ENCODE measurements around the gene FRMD4A.
A peak's percentile ranks its signal among the peaks of the same experiment; 100 is the strongest.

The FRMD4A gene

GRCh38 chr10:13634207-13634606, 696.5 kb downstream of the FRMD4A start:
- no peak for TF ChIP-seq JUND (IDR thresholded peaks at IDR 0.05; ENCODE audit: low read depth)
- DNase-seq (ENCODE audit: low read depth in 1 of 2, low spot score in 1 of 2) = no peak
- in situ Hi-C loops (cut with HindIII; ENCODE audit: low pct_unique_long_range_greater_than_20kb, low sequenced_read_pairs) = no loop called here

DNA sequence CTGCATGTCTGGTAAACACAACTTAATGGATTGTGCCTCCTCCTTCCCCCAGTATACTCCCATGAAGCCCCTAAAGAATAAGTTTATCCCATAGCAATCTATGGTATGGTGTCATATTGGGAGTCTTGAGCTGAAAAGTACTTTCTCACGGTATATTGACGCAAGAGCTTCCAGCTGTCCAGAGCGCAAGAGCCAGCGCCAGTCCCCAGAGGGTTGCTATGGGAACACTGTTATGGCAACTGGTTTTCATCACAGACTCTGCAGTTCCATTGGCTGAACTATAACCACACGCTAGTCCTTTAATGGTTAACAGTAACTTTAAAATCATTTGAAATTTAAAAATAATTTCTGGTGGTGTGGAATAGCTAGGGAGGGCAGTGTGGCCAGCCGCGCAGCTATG, 697.0 kb downstream of the FRMD4A start:
- no peak for DNase-seq (ENCODE audit: low read depth in 1 of 2, low spot score in 1 of 2)
- no peak for TF ChIP-seq JUND (IDR thresholded peaks at IDR 0.05; ENCODE audit: low read depth)
- in situ Hi-C loops (cut with HindIII; ENCODE audit: low pct_unique_long_range_greater_than_20kb, low sequenced_read_pairs) = no loop called here

- no peak for DNase-seq (ENCODE audit: low read depth in 1 of 2, low spot score in 1 of 2)
- in situ Hi-C loops (cut with HindIII; ENCODE audit: low pct_unique_long_range_greater_than_20kb, low sequenced_read_pairs) = no loop called here
- TF ChIP-seq JUND (IDR thresholded peaks at IDR 0.05; ENCODE audit: low read depth) = no peak
Measured at GRCh38 chr10:13632884-13633440, 697.8 kb downstream of the FRMD4A start.

- in situ Hi-C loops (cut with HindIII; ENCODE audit: low pct_unique_long_range_greater_than_20kb, low sequenced_read_pairs) = no loop called here
- no peak for TF ChIP-seq JUND (IDR thresholded peaks at IDR 0.05; ENCODE audit: low read depth)
- no peak for DNase-seq (ENCODE audit: low read depth in 1 of 2, low spot score in 1 of 2)
Measured at GRCh38 chr10:13632440-13632839, 698.3 kb downstream of the FRMD4A start.

DNA sequence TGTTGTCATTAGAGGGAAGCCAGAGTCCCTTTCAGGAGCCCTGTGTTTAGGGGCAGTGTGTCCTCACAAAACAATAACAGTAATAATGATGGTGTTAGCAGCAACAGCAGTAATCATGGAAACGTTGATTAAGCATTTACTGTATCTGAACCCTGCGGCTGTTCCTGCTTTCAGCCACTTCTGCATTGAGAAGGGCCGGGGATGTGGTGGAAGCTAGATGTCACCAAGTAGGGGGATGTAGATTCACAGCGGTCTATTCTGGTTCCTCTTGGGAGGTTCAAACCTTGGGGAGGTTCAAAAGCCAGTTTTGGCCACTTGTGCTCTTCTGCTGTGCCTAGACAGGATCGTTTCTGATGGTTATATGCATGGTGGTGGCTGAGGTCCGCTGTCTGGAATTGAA, 699.1 kb downstream of the FRMD4A start:
- no peak for TF ChIP-seq JUND (IDR thresholded peaks at IDR 0.05; ENCODE audit: low read depth)
- in situ Hi-C loops (cut with HindIII; ENCODE audit: low pct_unique_long_range_greater_than_20kb, low sequenced_read_pairs) = no loop called here
- DNase-seq (ENCODE audit: low read depth in 1 of 2, low spot score in 1 of 2) = no peak

DNA sequence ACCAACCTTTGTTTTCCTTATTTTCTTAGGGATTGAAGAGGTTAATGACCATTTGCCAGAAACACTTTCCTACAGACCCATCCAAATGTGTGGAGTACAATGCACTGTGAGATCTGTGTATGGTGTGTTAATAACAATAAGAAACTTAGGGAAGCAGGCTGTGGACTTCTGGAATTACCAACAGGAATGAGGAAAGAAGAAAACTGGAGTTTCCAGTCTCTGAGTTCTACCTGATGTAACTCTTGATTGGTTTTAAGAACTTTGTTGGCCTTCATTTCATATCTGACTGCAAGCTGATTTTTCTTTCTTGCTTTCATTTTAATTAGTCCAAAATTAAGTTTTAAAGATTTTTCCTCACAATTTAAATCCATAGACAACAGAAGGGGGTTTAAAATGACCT, 700.5 kb downstream of the FRMD4A start:
- in situ Hi-C loops (cut with HindIII; ENCODE audit: low pct_unique_long_range_greater_than_20kb, low sequenced_read_pairs) = no loop called here
- no peak for TF ChIP-seq JUND (IDR thresholded peaks at IDR 0.05; ENCODE audit: low read depth)
- DNase-seq (ENCODE audit: low read depth in 1 of 2, low spot score in 1 of 2) = peak in 1 of 2 experiments; percentile 78

GRCh38 chr10:13629116-13629515, 701.6 kb downstream of the FRMD4A start:
- in situ Hi-C loops (cut with HindIII; ENCODE audit: low pct_unique_long_range_greater_than_20kb, low sequenced_read_pairs) = no loop called here
- no peak for TF ChIP-seq JUND (IDR thresholded peaks at IDR 0.05; ENCODE audit: low read depth)
- no peak for DNase-seq (ENCODE audit: low read depth in 1 of 2, low spot score in 1 of 2)

GRCh38 chr10:13628661-13629060, 702.1 kb downstream of the FRMD4A start:
- TF ChIP-seq JUND (IDR thresholded peaks at IDR 0.05; ENCODE audit: low read depth) = no peak
- in situ Hi-C loops (cut with HindIII; ENCODE audit: low pct_unique_long_range_greater_than_20kb, low sequenced_read_pairs) = no loop called here
- DNase-seq (ENCODE audit: low read depth in 1 of 2, low spot score in 1 of 2) = peak in 1 of 2 experiments; percentile 35

GRCh38 chr10:13627459-13628310, 703.0 kb downstream of the FRMD4A start:
- no peak for DNase-seq (ENCODE audit: low read depth in 1 of 2, low spot score in 1 of 2)
- no peak for TF ChIP-seq JUND (IDR thresholded peaks at IDR 0.05; ENCODE audit: low read depth)
- in situ Hi-C loops (cut with HindIII; ENCODE audit: low pct_unique_long_range_greater_than_20kb, low sequenced_read_pairs) = no loop called here

DNA sequence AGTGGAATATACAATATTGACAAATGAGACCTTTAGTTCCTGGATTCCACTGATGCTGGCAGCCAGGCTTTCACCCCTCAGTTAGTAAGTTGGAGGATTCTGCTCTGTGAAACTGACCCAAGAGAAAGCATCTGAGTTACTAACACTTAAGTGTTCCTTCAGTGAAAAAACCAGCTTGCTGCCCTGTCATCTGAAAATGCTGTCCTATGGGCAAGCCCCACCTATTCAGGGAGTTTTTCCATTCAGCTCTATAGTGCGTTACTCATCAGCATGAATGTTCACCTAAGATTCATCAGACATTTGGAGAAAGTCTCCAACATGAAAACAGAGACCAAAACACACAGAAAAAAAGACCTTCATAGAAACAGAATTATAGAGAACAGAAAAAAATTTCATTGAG, 706.1 kb downstream of the FRMD4A start:
- in situ Hi-C loops (cut with HindIII; ENCODE audit: low pct_unique_long_range_greater_than_20kb, low sequenced_read_pairs) = no loop called here
- no peak for TF ChIP-seq JUND (IDR thresholded peaks at IDR 0.05; ENCODE audit: low read depth)
- DNase-seq (ENCODE audit: low read depth in 1 of 2, low spot score in 1 of 2) = no peak

- TF ChIP-seq JUND (IDR thresholded peaks at IDR 0.05; ENCODE audit: low read depth) = no peak
- no peak for DNase-seq (ENCODE audit: low read depth in 1 of 2, low spot score in 1 of 2)
- in situ Hi-C loops (cut with HindIII; ENCODE audit: low pct_unique_long_range_greater_than_20kb, low sequenced_read_pairs) = no loop called here
Measured at GRCh38 chr10:13621931-13622330, 708.8 kb downstream of the FRMD4A start.

- DNase-seq (ENCODE audit: low read depth in 1 of 2, low spot score in 1 of 2) = no peak
- TF ChIP-seq JUND (IDR thresholded peaks at IDR 0.05; ENCODE audit: low read depth) = no peak
- in situ Hi-C loops (cut with HindIII; ENCODE audit: low pct_unique_long_range_greater_than_20kb, low sequenced_read_pairs) = no loop called here
Measured at GRCh38 chr10:13617116-13617515, 713.6 kb downstream of the FRMD4A start.

GRCh38 chr10:13615650-13616300, 714.9 kb downstream of the FRMD4A start:
- in situ Hi-C loops (cut with HindIII; ENCODE audit: low pct_unique_long_range_greater_than_20kb, low sequenced_read_pairs) = no loop called here
- no peak for TF ChIP-seq JUND (IDR thresholded peaks at IDR 0.05; ENCODE audit: low read depth)
- DNase-seq (ENCODE audit: low read depth in 1 of 2, low spot score in 1 of 2) = peak in 1 of 2 experiments; percentile 21
